GM19463 (cell line): Measurements from ENCODE around the gene P2RY2.

Experiments
- ATAC-seq: cut with Tn5 transposase; IDR thresholded peaks from one replicate; pipeline ENCODE4 v1.9.1; 2021; ENCODE audit warnings: mild to moderate bottlenecking, moderate library complexity; ENCODE audit not compliant: unreplicated experiment

P2RY2 gene

GRCh38 chr11:73218106-73218829 lies at the start of gene P2RY2:
P2RY2 (plus strand) TSS chr11:73218281; CDS start chr11:73234160, 15,879 bp downstream.
- ATAC-seq = peak; percentile 66

- ATAC-seq = no peak
Measured at GRCh38 chr11:73168925-73169579, 49.0 kb upstream of the P2RY2 start.

- no peak for ATAC-seq
Measured at GRCh38 chr11:73170140-73170539, 47.9 kb upstream of the P2RY2 start.

GRCh38 chr11:73171436-73172161 lies 46.5 kb upstream of the P2RY2 start:
- no peak for ATAC-seq

GRCh38 chr11:73172992-73173656 lies 45.0 kb upstream of the P2RY2 start:
- no peak for ATAC-seq

GRCh38 chr11:73173755-73174494 lies 44.2 kb upstream of the P2RY2 start:
- no peak for ATAC-seq

DNA sequence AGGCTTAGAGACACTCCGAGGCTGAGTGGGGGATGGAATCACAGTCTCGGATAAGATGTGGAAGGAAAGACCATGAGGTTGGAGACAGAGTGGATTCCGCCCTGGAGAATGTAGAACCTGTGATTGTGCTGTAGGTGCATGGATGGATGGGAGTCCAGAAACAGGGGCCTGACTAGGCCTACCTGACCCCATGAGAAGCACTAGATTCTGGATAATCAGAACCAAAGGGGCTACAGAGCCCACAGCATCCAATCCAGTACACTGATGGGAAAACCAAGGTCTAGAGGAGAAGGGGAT lies 43.6 kb upstream of the P2RY2 start:
- ATAC-seq = no peak

GRCh38 chr11:73175551-73176144 lies 42.4 kb upstream of the P2RY2 start:
- ATAC-seq = no peak

DNA sequence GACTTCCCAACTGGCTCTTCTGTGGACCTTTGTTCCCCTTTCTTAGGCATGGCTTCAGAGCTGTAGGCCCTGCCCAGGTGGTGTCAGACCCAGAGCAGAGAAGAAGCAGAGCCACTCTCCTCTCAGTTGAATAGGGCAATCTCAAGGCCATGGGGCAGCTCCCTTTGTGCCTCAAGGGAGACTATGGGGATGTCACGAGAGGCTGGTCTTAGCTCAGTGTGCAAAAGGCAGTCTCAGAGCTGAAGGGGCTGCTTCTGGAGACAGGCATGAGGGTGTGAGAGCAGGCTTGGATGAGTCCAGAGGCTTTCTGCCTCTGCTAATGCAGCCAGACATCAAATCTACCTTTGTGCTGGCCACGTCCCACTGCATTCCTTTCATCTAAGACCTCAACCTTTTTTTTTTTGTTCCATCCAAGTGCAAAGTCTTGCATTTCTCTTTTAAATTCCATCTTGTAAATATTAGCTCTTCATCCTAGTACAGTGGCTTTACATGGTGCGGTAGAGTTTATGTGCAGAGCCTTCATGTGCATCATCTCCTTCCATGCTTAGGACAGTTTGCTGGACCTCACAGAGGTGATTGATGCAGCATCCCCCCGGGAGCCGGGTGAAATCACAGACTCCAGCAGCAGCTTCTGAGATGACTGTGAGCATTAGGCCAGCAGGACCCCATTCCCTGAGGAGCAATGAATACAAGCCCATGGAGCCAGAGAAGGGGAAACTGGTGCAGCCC lies 41.8 kb upstream of the P2RY2 start:
- no peak for ATAC-seq

GRCh38 chr11:73176874-73177155 lies 41.3 kb upstream of the P2RY2 start:
- no peak for ATAC-seq

DNA sequence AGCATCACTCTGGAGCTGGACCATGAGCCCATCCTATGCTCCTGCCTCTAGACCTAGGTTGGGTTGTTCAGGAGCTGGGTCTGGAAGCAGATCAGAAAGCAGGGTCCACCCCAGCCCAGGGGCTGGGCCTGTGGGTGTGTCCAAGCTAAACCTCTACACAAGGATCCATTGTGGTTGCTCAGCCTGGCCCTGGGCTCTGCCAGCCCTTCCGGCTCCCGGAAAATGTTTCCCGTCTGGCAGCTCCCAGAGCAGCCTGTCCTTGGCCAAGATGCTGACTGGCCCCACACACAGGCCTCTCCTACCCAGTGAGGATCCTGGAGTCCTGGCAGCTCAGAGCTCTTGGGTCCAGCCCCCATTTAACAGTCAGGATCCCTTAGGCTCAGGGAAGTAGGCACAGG lies 40.7 kb upstream of the P2RY2 start:
- no peak for ATAC-seq

DNA sequence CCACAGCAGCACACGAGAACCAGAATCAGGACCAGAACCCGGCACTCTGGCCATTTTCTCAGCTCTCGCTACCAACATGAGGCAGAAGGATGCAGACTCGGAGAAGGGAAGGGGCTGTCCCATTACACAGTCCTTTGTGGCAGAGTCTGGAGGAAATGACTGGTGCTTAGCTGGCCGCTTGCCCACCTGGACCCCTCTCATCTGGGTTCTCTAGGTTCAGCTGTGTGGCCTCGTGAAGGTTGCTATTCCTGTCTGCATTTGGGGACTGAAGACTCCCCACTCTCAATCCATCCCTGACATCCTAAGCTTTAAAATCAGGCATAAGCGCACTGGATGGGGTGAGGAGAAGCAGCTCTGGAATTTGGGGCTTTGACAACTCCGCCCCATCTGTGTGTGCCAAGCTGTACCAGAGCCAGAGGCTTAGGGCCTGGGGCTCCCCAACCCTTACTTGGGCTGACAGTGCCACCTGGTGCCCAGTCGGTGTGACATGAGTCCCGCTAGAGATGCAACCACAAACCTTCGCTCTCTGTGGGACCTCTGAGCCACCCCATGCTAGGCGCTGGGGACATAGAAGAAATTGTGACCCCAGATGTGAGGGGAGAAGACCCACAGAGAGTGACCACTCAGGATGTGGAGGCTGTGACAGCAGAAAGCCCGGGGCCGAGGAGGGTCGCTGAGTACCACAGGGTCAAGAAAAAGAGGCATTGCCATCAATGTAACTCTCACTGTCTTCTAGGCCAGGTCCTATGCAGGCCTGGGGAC lies 40.1 kb upstream of the P2RY2 start:
- no peak for ATAC-seq

DNA sequence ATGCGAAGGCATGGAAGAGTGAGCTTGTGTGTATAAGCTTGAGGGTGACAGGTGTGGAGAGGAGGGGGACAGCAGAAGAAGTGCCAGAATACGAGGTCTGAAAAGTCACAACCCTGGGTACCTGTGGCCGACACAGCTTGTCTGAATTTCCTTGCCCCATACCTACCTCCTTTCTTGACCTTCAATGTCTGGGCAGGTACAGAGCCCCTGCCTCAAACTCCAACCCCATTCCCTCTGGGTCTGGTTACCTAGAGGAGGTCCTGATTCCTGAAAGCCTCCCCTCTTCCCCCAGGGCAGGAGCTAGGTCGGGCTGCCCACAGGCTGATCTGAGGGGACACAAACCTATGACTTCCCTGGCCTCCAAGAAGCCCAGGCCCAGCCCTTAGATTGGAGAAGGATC lies 39.4 kb upstream of the P2RY2 start:
- no peak for ATAC-seq

DNA sequence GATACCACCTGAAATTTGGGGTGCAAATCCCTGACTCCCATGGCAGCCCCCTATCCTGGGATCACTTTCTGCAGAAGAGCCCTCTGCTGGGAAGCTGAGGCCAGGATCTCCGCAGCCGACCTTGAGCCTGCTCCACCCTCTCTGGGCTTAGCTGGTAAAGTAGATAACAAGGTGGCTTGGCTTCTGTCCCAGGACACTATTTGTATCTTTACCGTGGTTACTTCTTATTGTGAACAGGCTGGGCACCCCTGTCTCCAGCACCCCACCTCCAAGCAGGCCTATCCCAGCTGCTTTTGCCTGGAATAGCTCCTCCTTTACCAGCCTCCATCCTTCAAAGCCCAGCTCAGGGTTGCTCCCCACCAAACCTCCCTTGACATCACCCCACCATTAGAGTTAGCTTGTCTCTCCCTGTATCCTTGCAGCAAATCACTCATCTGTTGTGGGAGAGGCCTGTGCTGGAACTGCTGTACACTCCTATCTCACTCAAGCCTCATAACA lies 35.2 kb upstream of the P2RY2 start:
- ATAC-seq = no peak

- no peak for ATAC-seq
Measured at GRCh38 chr11:73184953-73185671, 33.0 kb upstream of the P2RY2 start.

GRCh38 chr11:73185680-73186293 lies 32.3 kb upstream of the P2RY2 start:
- ATAC-seq = no peak

GRCh38 chr11:73186294-73186850 lies 31.7 kb upstream of the P2RY2 start:
- no peak for ATAC-seq

DNA sequence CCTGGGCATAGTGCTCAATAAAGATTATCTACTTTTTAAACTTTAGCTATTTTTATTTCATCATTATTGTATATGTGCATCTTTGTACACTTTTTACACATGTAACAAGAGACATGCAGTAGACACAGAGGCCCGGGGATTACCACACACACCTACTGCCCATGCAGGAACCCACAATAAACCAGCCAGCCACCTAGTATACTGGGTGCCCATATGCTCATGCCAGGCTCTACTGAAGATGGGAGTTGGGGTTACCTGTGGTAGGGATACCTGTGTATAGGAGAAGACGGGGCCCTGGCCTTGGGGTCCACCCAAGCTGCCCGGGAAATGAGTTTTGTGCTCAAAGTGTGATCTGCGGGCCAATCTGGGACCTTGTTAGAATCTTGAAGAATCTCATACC lies 31.2 kb upstream of the P2RY2 start:
- ATAC-seq = no peak
